Esophagus mucosa (tissue), 1 donor: Measurements from ENCODE around the gene ANXA8L1. TPM values are rescaled to one million over a fixed set of nuclear protein-coding genes. Genes with fewer than 3 reads are reported as not detected.
"Not testable (repeated sequence)": the region's sequence is repeated elsewhere in the genome, so short reads cannot be mapped to it uniquely, and the experiment has no call there.

Source experiments
- ATAC-seq: fragments of 200-7000 bp; cut with Tn5 transposase; one replicate; pipeline ENCODE4 v1.9.1; 2020
- total RNA-seq: library from RNA; stranded (reverse); gene quantifications from one replicate; pipeline ENCODE4 v1.2.4, GENCODE V29; 2023
- donor health status: DM: yes; HTN: yes; CAD: no.

ANXA8L1 gene
- total RNA-seq, 1 donor from 2014 or later, result 193 TPM

DNA sequence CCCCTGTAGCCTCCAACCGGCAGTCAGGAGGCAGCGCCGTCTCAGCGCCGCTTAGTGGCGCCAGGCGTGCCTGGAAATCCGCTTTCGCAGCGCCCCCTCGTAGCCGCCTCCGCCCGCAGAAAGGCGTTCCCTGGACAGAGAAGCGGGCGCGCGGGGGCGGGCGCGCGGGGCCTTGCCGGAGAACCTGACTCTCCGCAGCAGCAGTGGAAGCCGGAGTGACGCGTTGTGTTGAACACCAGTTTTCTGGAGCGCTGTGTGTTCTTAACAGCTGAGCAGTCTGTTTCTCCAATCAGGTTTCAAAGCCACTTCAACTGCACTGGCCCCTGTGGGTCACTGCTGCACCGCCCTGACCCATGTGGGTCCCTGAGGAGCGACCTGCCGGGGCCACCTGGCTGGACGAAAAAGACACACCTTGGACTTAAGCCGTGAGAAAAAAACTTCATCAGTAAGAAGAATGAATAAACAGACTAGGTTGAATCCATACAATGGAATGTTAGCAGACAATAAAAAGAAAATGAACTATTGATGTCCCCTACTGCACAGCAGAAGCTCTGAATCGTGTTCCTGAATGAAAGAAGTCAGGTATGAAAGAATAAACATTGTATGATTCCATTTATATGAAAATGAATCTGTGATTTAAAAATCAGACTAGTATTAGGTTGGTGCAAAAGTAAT, 22.8 kb downstream of the ANXA8L1 start:
- ATAC-seq, result peak; percentile 63

DNA sequence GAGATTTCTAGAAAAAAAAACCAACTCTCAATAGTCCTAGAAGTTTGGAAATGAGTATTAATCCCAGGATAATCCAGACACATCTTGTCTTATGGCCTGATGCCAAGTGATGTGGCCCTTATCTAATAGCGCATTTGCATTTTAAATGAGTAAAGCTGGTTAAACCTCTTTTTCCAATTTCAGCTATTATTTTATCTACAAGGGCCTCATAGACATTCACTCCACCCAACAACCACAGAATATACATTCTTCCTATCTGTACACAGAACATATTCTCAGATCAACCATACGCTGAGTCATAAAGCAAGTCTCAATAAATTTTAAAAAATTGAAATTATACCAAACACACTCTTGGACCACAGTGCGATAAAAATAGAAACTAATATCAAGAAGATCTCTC, 34.0 kb downstream of the ANXA8L1 start:
- ATAC-seq, result not testable (repeated sequence)

DNA sequence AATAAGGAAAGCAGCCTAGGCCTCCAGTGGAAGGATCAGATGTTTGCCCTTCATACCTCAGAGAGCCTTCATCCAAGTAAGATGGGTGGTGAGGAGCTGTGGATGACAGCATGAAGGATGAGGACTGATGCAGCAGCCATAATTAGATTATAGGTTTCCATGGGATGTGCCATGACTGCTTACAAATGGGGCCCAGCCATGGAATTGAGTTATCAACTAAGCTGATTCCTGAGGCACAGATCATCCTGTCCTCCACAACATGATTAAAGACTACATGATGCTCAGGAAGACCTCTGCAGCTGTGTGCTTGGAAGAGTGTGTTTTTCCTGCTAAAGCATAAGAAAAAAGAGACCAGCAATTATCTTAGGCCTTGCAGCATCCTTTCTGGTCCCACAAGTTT, 35.5 kb downstream of the ANXA8L1 start:
- not testable (repeated sequence) for ATAC-seq

DNA sequence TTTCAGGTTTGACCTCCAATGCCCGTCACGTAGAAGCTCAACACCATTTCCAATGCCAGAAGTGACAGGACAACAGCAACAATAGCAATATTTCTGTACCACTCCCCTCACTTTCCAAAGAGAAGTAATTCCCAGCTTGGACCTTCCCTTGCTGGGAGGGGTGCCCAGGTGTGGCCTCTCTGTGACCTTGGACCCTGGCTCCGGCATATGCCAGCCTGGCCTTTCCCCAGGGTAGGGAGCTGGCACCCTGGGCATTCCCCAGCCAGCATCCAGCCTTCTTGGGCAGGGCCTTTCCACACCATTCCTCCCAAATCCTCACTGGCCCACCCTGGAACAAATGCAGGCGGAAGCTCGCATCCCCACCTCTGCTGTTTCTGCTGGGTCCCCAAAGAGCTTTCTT, 37.1 kb downstream of the ANXA8L1 start:
- ATAC-seq, result not testable (repeated sequence)

DNA sequence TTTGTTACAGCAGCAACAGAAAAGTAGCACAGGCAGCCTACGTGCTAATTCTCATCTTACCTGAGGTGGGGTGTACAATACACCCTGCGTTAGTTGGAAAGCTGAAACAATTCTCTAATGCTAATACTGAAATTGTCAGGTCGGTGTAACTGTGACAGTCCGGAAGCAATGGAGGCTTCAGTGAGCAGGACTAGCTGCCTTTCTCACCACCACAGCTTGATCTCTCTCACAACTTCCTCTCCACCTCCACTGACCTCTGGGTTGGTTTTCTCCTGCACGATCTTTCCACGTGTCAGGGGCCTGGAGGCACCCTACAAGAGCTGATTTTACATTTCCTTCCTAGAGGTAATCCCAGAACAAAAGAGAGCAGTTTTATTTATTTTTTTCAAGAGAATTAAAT, 39.7 kb downstream of the ANXA8L1 start:
- not testable (repeated sequence) for ATAC-seq

DNA sequence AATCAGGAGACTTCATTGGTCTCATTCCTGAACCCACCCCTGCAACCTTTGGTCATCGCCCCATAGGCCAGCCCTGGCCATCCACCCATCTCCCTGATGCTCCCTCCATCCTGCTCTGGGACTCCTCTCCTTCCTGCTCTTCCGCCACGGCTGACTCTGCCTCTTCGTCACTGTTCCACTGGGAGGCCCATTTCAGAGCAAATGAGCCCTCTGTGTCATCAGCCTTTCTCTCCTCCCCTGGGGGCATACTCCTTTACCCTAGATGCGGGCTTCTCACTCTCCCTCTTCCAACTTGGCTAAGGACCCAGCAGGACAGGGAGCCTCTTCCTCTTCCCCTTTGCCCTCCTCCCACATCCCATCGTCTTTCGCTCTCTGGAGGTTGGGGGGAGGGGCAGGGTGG, 42.7 kb downstream of the ANXA8L1 start:
- not testable (repeated sequence) for ATAC-seq

DNA sequence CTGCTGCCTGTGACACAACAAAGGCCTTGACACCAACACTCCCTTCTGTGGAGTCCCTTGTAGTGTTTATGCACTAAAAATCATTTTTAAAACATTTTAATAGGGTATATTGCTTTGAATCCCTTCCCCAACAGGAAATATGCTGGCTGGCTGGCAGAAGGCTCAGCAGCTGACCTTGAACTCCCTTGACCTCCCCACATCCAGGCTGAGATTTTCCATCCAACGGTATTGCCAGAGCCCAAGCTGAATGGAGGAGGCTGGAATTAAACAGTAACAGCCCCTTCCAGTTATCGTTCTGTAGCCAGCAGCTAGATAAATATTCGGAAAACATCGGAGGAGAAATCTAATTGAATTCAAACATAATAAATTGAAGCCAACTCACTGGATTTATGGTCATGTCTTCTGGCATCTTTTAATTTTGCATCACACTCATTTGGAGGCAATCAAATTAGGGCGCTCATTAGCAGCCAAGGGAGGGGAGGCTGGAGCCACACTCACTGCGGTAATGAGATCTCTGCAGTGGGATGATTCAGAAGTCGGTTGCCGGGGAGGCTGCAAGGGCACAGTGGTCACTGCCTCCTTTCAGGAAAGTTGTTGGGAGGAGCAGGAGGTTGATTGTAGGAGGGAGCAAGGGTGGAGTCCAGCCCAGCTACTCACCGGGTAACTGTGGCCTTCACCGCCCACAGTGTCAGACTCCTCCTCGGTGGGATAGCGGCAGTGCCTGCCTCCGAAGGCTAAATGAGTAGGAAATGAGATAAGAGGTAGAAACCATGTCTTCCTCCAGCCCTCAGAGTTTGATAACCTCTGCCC, 44.2 kb downstream of the ANXA8L1 start:
- ATAC-seq, result peak; percentile 38

DNA sequence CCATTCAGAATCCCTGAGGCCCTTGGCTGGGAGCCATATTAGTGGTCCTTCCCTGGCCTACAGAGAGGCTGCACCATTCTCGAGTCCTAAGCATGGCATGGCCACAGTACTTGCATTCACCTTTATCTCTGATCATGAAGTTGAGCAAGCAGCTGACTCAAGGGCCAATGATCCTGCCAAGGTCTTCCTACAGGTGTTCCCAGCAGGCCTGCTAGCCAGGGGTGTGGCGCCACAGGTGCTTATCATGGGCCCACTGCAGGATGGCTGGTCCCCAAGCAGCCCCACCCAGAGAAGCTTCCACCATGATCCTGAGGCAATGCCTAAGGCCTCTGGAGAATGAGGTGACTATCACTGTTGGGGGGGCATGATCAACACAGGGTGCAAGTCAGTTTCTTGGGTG, 48.0 kb downstream of the ANXA8L1 start:
- ATAC-seq, result peak; percentile 25

DNA sequence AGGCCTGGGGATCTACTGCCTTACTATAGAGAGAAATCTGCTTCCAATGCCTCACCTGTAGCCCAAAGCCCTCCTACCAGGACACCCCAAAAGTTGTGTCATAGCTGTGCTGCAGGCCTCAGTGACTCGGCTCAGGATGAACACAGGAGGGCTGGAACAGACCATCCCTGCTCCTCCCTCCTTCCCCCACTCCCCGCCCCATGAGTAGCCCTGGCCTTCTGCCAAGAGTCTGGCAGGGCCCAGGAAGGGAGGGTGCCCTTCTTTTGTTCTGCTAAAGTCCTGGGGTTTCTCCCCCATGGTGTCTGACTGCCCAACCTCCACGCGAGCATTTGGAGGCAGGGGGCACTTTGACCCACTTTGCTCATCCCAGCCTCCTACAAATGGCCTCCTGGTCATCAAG, 65.4 kb downstream of the ANXA8L1 start:
- peak; percentile 92 for ATAC-seq

Other genes with a start within 250 kb of the ANXA8L1 start
- gene ANTXRL, start 88.8 kb upstream of the ANXA8L1 start, total RNA-seq, result not detected
- gene NPY4R, start 90.2 kb downstream of the ANXA8L1 start, total RNA-seq, result 0.32 TPM
- gene GPRIN2, start 180.9 kb downstream of the ANXA8L1 start, total RNA-seq, result 4.5 TPM
- gene SYT15, start 203.4 kb downstream of the ANXA8L1 start, total RNA-seq, result 1.4 TPM